Measurements from ENCODE around the gene DLX6. TPM values are rescaled to one million over a fixed set of nuclear protein-coding genes. Genes with fewer than 3 reads are reported as not detected.

The DLX6 gene
- total RNA-seq, 4 donors from 2014 or later = not detected

- H3K9me3 ChIP-seq = no peaks in the 10 kb centered on the region
- peaks cover 93 to 97% (median 97%) of the 10 kb centered on the region in 3 donors for H3K27me3 ChIP-seq
- H3K36me3 ChIP-seq = no peaks in the 10 kb centered on the region
- in situ Hi-C loops (cut with MboI; ENCODE audit: low sequenced_read_pairs in 4 of 4) = no loop called here
- TF ChIP-seq POLR2A (IDR thresholded peaks at IDR 0.05) = no peak
- TF ChIP-seq, protein P1, sequence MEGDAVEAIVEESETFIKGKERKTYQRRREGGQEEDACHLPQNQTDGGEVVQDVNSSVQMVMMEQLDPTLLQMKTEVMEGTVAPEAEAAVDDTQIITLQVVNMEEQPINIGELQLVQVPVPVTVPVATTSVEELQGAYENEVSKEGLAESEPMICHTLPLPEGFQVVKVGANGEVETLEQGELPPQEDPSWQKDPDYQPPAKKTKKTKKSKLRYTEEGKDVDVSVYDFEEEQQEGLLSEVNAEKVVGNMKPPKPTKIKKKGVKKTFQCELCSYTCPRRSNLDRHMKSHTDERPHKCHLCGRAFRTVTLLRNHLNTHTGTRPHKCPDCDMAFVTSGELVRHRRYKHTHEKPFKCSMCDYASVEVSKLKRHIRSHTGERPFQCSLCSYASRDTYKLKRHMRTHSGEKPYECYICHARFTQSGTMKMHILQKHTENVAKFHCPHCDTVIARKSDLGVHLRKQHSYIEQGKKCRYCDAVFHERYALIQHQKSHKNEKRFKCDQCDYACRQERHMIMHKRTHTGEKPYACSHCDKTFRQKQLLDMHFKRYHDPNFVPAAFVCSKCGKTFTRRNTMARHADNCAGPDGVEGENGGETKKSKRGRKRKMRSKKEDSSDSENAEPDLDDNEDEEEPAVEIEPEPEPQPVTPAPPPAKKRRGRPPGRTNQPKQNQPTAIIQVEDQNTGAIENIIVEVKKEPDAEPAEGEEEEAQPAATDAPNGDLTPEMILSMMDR (IDR thresholded peaks at IDR 0.05 in 4 of 5, conservative IDR thresholded peaks at IDR 0.05 in 1 of 5) = no peak
- DNase-seq = no peak
- H3K4me3 ChIP-seq = no peak overlapping the region
- no peak for ATAC-seq
- no peak overlapping the region for H3K27ac ChIP-seq
- intact Hi-C loops (cut with DNase I; ENCODE audit: low total_unique reads) = no loop called here
- H3K4me1 ChIP-seq = peaks cover 0 to 4% of the 10 kb centered on the region in 2 donors
Observed at GRCh38 chr7:97011104-97011503, 5.8 kb downstream of the DLX6 start.

DNA sequence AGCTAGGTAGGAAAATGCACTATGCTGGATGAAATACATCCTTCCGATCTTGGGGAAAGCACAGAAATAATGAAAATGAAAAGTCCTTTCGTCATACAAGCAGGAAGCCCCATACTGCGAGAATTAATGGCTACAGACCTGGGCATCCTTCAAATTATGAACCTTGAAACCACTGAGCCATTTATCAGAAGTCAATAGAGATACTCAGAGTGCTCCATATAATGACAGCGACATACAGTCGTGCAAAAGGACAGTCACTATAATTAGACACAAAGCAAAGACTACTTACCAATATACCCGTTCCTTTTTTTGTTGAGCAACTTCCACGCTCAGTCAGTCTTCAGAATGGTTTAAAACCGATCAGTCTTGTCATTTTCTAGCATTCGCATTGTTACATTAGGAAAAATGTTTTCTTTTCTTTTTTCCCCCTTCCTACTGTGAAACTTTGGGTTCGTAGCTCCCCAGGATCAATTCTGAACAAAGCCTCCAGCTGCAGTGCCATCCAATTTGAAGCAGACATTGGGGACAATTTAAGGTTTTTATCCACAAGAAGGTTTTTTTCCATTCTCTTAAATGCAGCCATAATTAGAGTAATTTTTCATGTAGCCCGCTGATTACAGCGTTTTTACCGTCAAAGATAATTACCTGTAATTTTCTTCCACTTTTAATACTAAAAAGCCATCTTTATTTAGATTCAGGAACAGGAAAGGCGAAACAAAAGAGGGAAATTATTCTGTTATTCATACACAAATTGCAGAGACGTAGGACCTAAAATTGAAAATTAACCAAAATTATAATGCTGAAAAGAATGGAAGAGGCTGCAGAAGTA lies 6.4 kb downstream of the DLX6 start:
- ATAC-seq = no peak

DNA sequence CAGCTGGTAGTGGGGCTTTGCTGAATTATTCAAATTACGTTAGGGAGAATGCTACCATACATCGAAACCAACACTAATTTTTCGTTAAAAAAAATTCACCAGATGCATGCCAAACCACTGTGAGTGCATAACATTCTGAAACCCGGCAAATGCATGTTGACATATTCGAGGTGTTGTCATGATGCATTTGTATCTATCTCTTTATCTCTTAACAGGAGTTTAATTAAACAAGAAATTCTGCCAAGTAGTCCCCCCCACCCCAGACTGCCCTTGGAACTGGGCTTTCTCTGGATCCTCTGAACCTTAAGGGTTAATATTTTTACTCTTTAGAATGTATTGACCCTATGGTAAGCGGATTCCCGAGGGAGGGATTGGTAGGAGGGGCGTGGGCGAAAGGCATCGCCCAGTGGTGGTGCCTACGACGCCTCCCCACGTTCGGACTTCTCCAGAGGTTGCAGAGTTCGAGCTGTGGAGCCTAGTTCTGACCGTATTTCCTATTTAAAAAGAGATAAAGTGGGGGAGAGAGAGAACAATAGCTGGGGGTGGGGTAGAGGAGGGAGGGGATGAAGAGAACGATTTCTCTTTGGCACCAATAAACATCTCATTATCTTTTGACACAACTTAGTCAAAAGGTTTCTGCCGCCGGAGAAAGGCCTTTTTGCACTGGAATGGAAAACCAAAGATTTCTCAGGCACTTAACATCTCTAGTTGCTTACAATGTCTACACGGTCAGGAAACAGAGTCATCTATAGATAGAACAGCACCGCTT lies 7.2 kb downstream of the DLX6 start:
- in situ Hi-C loops (cut with MboI; ENCODE audit: low sequenced_read_pairs in 4 of 4) = no loop called here
- Histone ChIP-seq H3K36me3 (no peaks in the 10 kb centered on the region), H3K9me3 (no peaks in the 10 kb centered on the region), H3K4me3 (no peak overlapping the region), H3K27ac (no peak overlapping the region), H3K4me1 (peaks cover 4 to 14% of the 10 kb centered on the region in 2 donors), H3K27me3 (peaks cover 95 to 100% (median 100%) of the 10 kb centered on the region in 3 donors)
- DNase-seq (no peak), ATAC-seq (no peak)
- TF ChIP-seq, protein P1 (IDR thresholded peaks at IDR 0.05 in 4 of 5, conservative IDR thresholded peaks at IDR 0.05 in 1 of 5) = no peak
- TF ChIP-seq POLR2A (IDR thresholded peaks at IDR 0.05) = no peak
- intact Hi-C loops (cut with DNase I; ENCODE audit: low total_unique reads) = no loop called here

More for the DNA sequence above, 6.4 kb downstream of the DLX6 start:
- Histone ChIP-seq H3K27me3 (peaks cover 95 to 100% (median 100%) of the 10 kb centered on the region in 3 donors), H3K27ac (no peak overlapping the region), H3K36me3 (no peaks in the 10 kb centered on the region), H3K9me3 (no peaks in the 10 kb centered on the region), H3K4me3 (no peak overlapping the region), H3K4me1 (peaks cover 4 to 8% of the 10 kb centered on the region in 2 donors)
- intact Hi-C loops (cut with DNase I; ENCODE audit: low total_unique reads) = no loop called here
- in situ Hi-C loops (cut with MboI; ENCODE audit: low sequenced_read_pairs in 4 of 4) = no loop called here
- no peak for DNase-seq
- TF ChIP-seq, protein P1 (IDR thresholded peaks at IDR 0.05 in 4 of 5, conservative IDR thresholded peaks at IDR 0.05 in 1 of 5) = no peak
- TF ChIP-seq POLR2A (IDR thresholded peaks at IDR 0.05) = no peak

DNA sequence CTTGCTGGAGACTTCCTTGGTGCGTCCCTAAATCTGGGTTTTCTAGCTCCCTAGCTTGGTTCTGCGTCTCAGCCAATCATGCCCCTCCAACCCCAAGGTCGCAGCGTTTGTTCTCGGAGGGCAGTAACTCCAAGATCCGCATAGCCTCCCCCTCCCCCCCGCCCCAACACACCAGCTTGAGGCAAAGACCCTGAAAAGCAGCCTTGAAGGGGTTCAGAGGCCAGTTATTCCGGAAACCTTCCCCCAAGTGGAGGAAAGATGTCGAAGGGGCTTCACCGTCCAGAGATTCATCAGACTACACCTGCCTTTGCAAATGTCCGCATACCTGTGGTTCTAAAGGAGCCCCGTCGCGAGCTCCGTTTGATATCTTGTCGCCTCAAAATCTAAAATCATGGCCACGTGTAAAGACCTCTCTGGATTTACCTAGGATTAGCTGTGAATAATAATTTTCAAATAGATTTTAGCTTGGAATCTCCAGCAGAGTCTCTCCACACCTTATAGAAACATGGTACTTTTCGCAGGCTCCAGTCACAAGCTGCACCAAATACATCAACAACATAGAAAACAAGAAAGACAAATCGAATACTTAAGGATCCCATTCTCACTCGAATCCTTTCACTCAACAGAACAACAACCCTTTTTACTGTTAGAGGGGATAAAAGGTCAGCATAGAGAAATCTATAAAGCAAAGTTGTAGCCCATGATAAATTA lies 7.9 kb downstream of the DLX6 start:
- Histone ChIP-seq H3K36me3 (no peaks in the 10 kb centered on the region), H3K27me3 (peaks cover 95 to 100% (median 100%) of the 10 kb centered on the region in 3 donors), H3K4me1 (peaks cover 8 to 18% of the 10 kb centered on the region in 2 donors), H3K9me3 (no peaks in the 10 kb centered on the region), H3K27ac (no peak overlapping the region), H3K4me3 (no peak overlapping the region)
- ATAC-seq = no peak
- intact Hi-C loops (cut with DNase I; ENCODE audit: low total_unique reads) (no loop called here), in situ Hi-C loops (cut with MboI; ENCODE audit: low sequenced_read_pairs in 4 of 4) (no loop called here)
- no peak for DNase-seq
- no peak for TF ChIP-seq POLR2A (IDR thresholded peaks at IDR 0.05)
- TF ChIP-seq, protein P1 (IDR thresholded peaks at IDR 0.05 in 4 of 5, conservative IDR thresholded peaks at IDR 0.05 in 1 of 5) = no peak
